ENCODE measurements around the gene PRDM4. TPM values are rescaled to one million over a fixed set of nuclear protein-coding genes. Genes with fewer than 3 reads are reported as not detected.

The PRDM4 gene
- total and polyA plus RNA-seq, 2 donors (not counting 3 experiments of a cell fraction or from before 2014, with no cell fraction given), result 25.6 to 36.8 TPM

GRCh38 chr12:107778383-107779025 is 17.6 kb upstream of the PRDM4 start:
- FAIRE-seq, result no peak
- Histone ChIP-seq H3K27ac (ENCODE audit: insufficient read depth, low read depth, low read length) (no peak overlapping the region), H2AFZ (ENCODE audit: low read depth, low read length) (no peak overlapping the region), H3K79me2 (ENCODE audit: control insufficient read depth, insufficient read depth, low read length) (no peaks in the 10 kb centered on the region), H3K4me2 (ENCODE audit: insufficient read depth, low read length) (no peak overlapping the region), H3K9me3 (replicated peaks; ENCODE audit: control insufficient read depth, insufficient read depth, low read length) (no peaks in the 10 kb centered on the region), H3K27me3 (ENCODE audit: control insufficient read depth in 2 of 2, insufficient read depth in 2 of 2, low read length in 2 of 2) (peaks cover 14 to 36% of the 10 kb centered on the region in 2 experiments), H3K9me1 (replicated peaks; ENCODE audit: control insufficient read depth, extremely low read depth, insufficient read depth, low read length) (no peaks in the 10 kb centered on the region), H3K4me3 (replicated peaks in 1 of 3; ENCODE audit: insufficient read depth in 1 of 3, low read depth in 1 of 3, low read length in 3 of 3) (no peak overlapping the region), H3K36me3 (ENCODE audit: control insufficient read depth in 2 of 2, extremely low read depth in 1 of 2, insufficient read depth in 2 of 2, low read length in 2 of 2) (no peaks in the 10 kb centered on the region), H3K4me1 (ENCODE audit: control insufficient read depth, extremely low read depth, insufficient read depth, low read length) (no peaks in the 10 kb centered on the region), H4K20me1 (replicated peaks; ENCODE audit: control insufficient read depth, extremely low read depth, insufficient read depth, low read length) (peaks cover 2% of the 10 kb centered on the region), H3K9ac (replicated peaks; ENCODE audit: extremely low read depth, insufficient read depth, low read length) (no peak overlapping the region)
- ChIA-PET CTCF (no interaction called here), POLR2A (no interaction called here)
- no TSS peak for BruUV-seq (replicated peaks)
- dilution Hi-C loops (cut with MboI; ENCODE audit: extremely low pct_ligation_motif_present, low sequenced_read_pairs), result no loop called here
- TF ChIP-seq, protein P1, sequence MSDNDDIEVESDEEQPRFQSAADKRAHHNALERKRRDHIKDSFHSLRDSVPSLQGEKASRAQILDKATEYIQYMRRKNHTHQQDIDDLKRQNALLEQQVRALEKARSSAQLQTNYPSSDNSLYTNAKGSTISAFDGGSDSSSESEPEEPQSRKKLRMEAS (IDR thresholded peaks at IDR 0.05; ENCODE audit: insufficient read depth, insufficient read length), result no peak
- TF ChIP-seq FOS (IDR thresholded peaks at IDR 0.05; ENCODE audit: borderline replicate concordance, insufficient read depth, low read length), result no peak
- TF ChIP-seq EZH2 (IDR thresholded peaks at IDR 0.05; ENCODE audit: borderline replicate concordance, low read depth, low read length, severe bottlenecking), result no peak
- no peak for TF ChIP-seq GATA2 (IDR thresholded peaks at IDR 0.05; ENCODE audit: insufficient read depth, insufficient read length, low read depth, low read length)
- TF ChIP-seq, protein P2, sequence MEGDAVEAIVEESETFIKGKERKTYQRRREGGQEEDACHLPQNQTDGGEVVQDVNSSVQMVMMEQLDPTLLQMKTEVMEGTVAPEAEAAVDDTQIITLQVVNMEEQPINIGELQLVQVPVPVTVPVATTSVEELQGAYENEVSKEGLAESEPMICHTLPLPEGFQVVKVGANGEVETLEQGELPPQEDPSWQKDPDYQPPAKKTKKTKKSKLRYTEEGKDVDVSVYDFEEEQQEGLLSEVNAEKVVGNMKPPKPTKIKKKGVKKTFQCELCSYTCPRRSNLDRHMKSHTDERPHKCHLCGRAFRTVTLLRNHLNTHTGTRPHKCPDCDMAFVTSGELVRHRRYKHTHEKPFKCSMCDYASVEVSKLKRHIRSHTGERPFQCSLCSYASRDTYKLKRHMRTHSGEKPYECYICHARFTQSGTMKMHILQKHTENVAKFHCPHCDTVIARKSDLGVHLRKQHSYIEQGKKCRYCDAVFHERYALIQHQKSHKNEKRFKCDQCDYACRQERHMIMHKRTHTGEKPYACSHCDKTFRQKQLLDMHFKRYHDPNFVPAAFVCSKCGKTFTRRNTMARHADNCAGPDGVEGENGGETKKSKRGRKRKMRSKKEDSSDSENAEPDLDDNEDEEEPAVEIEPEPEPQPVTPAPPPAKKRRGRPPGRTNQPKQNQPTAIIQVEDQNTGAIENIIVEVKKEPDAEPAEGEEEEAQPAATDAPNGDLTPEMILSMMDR (IDR thresholded peaks at IDR 0.05; ENCODE audit: extremely low read depth in 1 of 2, insufficient read depth in 1 of 2, low read depth in 1 of 2, low read length in 2 of 2), result no peak
- TF ChIP-seq JUN (IDR thresholded peaks at IDR 0.05; ENCODE audit: borderline replicate concordance, insufficient read depth, insufficient read length, low read depth), result no peak
- TF ChIP-seq POLR2AphosphoS5 (IDR thresholded peaks at IDR 0.05; ENCODE audit: insufficient read depth, low read depth, low read length), result no peak
- TF ChIP-seq MYC (IDR thresholded peaks at IDR 0.05; ENCODE audit: low read depth, low read length), result no peak
- TF ChIP-seq POLR2A (IDR thresholded peaks at IDR 0.05; ENCODE audit: low read depth, low read length), result no peak
- DNase-seq (ENCODE audit: low read depth, low spot score), result no peak
- intact Hi-C loops (cut with micrococcal nuclease), result no loop called here
